H1 (cell line): Measurements from ENCODE around the gene SCCPDH.

Experiments used
- CREB1 ChIP-seq: IDR thresholded peaks from 2 replicates; pipeline ENCODE4 v1.6.1; 2012; ENCODE audit warnings: inconsistent platforms
- EP300 ChIP-seq, 2 experiments: IDR thresholded peaks; 1 replicate in 1 of 2; 2 replicates in 1 of 2; pipeline ENCODE4 v1.6.1; 2011 to 2012; ENCODE audit warnings: low read depth in 2 of 2, low read length in 2 of 2, mild to moderate bottlenecking in 2 of 2, borderline replicate concordance in 1 of 2, inconsistent platforms in 1 of 2, moderate library complexity in 1 of 2
- NANOG ChIP-seq: IDR thresholded peaks from 2 replicates; pipeline ENCODE4 v1.6.1; 2011; ENCODE audit warnings: low read length, low read depth, mild to moderate bottlenecking, inconsistent platforms; ENCODE audit not compliant: insufficient read depth, poor library complexity, severe bottlenecking
- POLR2A ChIP-seq, 2 experiments: IDR thresholded peaks; 1 replicate in 1 of 2; 2 replicates in 1 of 2; pipeline ENCODE4 v1.6.1; 2011; ENCODE audit warnings: low read depth in 2 of 2, low read length in 2 of 2, mild to moderate bottlenecking in 2 of 2; ENCODE audit errors: control extremely low read depth in 1 of 2
- POLR2AphosphoS5 ChIP-seq: IDR thresholded peaks from 2 replicates; pipeline ENCODE4 v1.6.1; 2011; ENCODE audit warnings: low read depth, low read length
- RAD21 ChIP-seq, 2 experiments: IDR thresholded peaks in 1 of 2; conservative IDR thresholded peaks in 1 of 2; 2 replicates each; pipeline ENCODE4 v1.6.1; 2011; ENCODE audit warnings: low read depth in 2 of 2, low read length in 2 of 2, improper control_type of control experiment in 1 of 2, inconsistent platforms in 1 of 2, mild to moderate bottlenecking in 1 of 2, moderate library complexity in 1 of 2
- SIN3A ChIP-seq, 2 experiments: IDR thresholded peaks in 1 of 2; conservative IDR thresholded peaks in 1 of 2; 2 replicates each; pipeline ENCODE4 v1.6.1; 2011 to 2012; ENCODE audit warnings: low read length in 2 of 2, improper control_type of control experiment in 1 of 2, low read depth in 1 of 2, mild to moderate bottlenecking in 1 of 2
- TF ChIP-seq, protein P1 (sequence below): IDR thresholded peaks from 2 replicates; pipeline ENCODE4 v1.6.1; 2011; ENCODE audit warnings: low read length, improper control_type of control experiment
- TF ChIP-seq, protein P2 (sequence below): IDR thresholded peaks from 2 replicates; pipeline ENCODE4 v1.6.1; 2012; ENCODE audit warnings: low read length, inconsistent platforms
- TF ChIP-seq, protein P3 (sequence below), 3 experiments: IDR thresholded peaks; 1 replicate in 2 of 3; 2 replicates in 1 of 3; pipeline versions ENCODE4 v1.5.1 to v1.6.1; 2011; ENCODE audit warnings: low read length in 3 of 3, mild to moderate bottlenecking in 3 of 3, inconsistent platforms in 2 of 3, low read depth in 1 of 3, moderate library complexity in 1 of 3; ENCODE audit not compliant: insufficient read depth in 1 of 3; ENCODE audit errors: control extremely low read depth in 1 of 3
- TF ChIP-seq, protein P4 (sequence below): IDR thresholded peaks from 2 replicates; pipeline ENCODE4 v1.6.1; 2012; ENCODE audit warnings: inconsistent platforms

DNA sequence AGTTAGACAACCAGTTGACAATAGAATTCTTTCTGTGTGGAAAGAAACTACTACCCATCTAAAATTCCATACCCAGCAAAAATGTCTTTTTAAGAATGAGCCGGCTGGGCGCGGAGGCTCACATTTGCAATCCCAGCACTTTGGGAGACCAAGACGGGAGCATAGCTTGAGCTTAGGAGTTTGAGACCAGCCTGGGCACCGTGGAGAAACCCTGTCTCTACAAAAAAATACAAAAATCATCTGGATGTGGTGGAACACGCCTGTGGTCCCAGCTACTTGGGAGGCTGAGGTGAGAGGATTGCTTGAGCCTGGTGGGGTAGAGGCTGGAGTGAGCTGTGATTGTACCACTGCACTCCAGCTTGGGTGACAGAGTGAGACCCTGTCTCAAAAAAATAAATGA lies 79.2 kb downstream of the SCCPDH start:
- TF ChIP-seq SIN3A (conservative IDR thresholded peaks at IDR 0.05 in 1 of 2, IDR thresholded peaks at IDR 0.05 in 1 of 2; ENCODE audit: low read depth in 1 of 2, low read length in 2 of 2) (no peak), EP300 (IDR thresholded peaks at IDR 0.05; ENCODE audit: borderline replicate concordance in 1 of 2, low read depth in 2 of 2, low read length in 2 of 2) (no peak), CREB1 (no peak), POLR2AphosphoS5 (no peak), POLR2A (IDR thresholded peaks at IDR 0.05; ENCODE audit: control extremely low read depth in 1 of 2, low read depth in 2 of 2, low read length in 2 of 2) (no peak), RAD21 (IDR thresholded peaks at IDR 0.05 in 1 of 2, conservative IDR thresholded peaks at IDR 0.05 in 1 of 2; ENCODE audit: low read depth in 2 of 2, low read length in 2 of 2) (no peak), NANOG (no peak)
- TF ChIP-seq, protein P1, sequence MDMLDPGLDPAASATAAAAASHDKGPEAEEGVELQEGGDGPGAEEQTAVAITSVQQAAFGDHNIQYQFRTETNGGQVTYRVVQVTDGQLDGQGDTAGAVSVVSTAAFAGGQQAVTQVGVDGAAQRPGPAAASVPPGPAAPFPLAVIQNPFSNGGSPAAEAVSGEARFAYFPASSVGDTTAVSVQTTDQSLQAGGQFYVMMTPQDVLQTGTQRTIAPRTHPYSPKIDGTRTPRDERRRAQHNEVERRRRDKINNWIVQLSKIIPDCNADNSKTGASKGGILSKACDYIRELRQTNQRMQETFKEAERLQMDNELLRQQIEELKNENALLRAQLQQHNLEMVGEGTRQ, result no peak
- TF ChIP-seq, protein P2, sequence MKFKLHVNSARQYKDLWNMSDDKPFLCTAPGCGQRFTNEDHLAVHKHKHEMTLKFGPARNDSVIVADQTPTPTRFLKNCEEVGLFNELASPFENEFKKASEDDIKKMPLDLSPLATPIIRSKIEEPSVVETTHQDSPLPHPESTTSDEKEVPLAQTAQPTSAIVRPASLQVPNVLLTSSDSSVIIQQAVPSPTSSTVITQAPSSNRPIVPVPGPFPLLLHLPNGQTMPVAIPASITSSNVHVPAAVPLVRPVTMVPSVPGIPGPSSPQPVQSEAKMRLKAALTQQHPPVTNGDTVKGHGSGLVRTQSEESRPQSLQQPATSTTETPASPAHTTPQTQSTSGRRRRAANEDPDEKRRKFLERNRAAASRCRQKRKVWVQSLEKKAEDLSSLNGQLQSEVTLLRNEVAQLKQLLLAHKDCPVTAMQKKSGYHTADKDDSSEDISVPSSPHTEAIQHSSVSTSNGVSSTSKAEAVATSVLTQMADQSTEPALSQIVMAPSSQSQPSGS, result no peak
- TF ChIP-seq, protein P3, sequence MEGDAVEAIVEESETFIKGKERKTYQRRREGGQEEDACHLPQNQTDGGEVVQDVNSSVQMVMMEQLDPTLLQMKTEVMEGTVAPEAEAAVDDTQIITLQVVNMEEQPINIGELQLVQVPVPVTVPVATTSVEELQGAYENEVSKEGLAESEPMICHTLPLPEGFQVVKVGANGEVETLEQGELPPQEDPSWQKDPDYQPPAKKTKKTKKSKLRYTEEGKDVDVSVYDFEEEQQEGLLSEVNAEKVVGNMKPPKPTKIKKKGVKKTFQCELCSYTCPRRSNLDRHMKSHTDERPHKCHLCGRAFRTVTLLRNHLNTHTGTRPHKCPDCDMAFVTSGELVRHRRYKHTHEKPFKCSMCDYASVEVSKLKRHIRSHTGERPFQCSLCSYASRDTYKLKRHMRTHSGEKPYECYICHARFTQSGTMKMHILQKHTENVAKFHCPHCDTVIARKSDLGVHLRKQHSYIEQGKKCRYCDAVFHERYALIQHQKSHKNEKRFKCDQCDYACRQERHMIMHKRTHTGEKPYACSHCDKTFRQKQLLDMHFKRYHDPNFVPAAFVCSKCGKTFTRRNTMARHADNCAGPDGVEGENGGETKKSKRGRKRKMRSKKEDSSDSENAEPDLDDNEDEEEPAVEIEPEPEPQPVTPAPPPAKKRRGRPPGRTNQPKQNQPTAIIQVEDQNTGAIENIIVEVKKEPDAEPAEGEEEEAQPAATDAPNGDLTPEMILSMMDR (IDR thresholded peaks at IDR 0.05; ENCODE audit: control extremely low read depth in 1 of 3, insufficient read depth in 1 of 3, low read depth in 1 of 3, low read length in 3 of 3), result no peak
- TF ChIP-seq, protein P4, sequence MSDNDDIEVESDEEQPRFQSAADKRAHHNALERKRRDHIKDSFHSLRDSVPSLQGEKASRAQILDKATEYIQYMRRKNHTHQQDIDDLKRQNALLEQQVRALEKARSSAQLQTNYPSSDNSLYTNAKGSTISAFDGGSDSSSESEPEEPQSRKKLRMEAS, result no peak
